Motor neuron (in vitro differentiated cells): Measurements from ENCODE around the gene FER1L5. TPM values are rescaled to one million over a fixed set of nuclear protein-coding genes. Genes with fewer than 3 reads are reported as not detected.

ENCODE experiments used
- ATAC-seq, 8 experiments: fragments of 200-7000 bp; cut with Tn5 transposase; replicated peaks in 6 of 8; 2 replicates each; pipeline ENCODE4 v1.8.0; 2021; ENCODE audit warnings: mild to moderate bottlenecking in 8 of 8, moderate library complexity in 8 of 8
- H3K27ac ChIP-seq, 2 donors: fragments of 250-450 bp; sonication (Bioruptor Pico); 2 replicates each; pipeline ENCODE4 v1.9.0; 2021; ENCODE audit warnings: antibody characterized with exemption in 2 of 2, mild to moderate bottlenecking in 2 of 2, moderate library complexity in 1 of 2
- H3K4me1 ChIP-seq, 2 donors: fragments of 250-450 bp; sonication (Bioruptor Pico); replicated peaks in 1 of 2; 2 replicates each; pipeline ENCODE4 v1.6.1; 2021; ENCODE audit warnings: antibody characterized with exemption in 2 of 2, mild to moderate bottlenecking in 2 of 2, moderate library complexity in 1 of 2
- H3K4me3 ChIP-seq, 5 donors: fragments of 250-450 bp; sonication (Bioruptor Pico); 2 replicates each; pipeline ENCODE4 v1.9.0; 2021; ENCODE audit warnings: antibody characterized with exemption in 5 of 5, mild to moderate bottlenecking in 5 of 5, moderate library complexity in 4 of 5
- WGBS, 10 experiments: fragments of 450-650 bp; shearing (Covaris generic); methylation state at CpG; one replicate each; pipeline ENCODE4 v1.0.0; 2022; 5-methylcytosine and 5-hydroxymethylcytosine counted together
- in situ Hi-C, 9 experiments: fragments of 400-800 bp; cut with MboI; loops; one replicate each; pipeline ENCODE4 v1.15.0; 2021; ENCODE audit warnings: low sequenced_read_pairs in 9 of 9, low pct_unique_long_range_greater_than_20kb in 2 of 9; ENCODE audit not compliant: unreplicated experiment in 9 of 9
- total RNA-seq, 8 experiments: library from RNA; unstranded; fragments of 300-600 nt; gene quantifications; 2 replicates each; pipeline versions ENCODE4 v1.2.3 to v1.2.4, GENCODE V29; 2022

The FER1L5 gene
- under 1 TPM; 0.07 to 0.73 (median 0.31) TPM for total RNA-seq

DNA sequence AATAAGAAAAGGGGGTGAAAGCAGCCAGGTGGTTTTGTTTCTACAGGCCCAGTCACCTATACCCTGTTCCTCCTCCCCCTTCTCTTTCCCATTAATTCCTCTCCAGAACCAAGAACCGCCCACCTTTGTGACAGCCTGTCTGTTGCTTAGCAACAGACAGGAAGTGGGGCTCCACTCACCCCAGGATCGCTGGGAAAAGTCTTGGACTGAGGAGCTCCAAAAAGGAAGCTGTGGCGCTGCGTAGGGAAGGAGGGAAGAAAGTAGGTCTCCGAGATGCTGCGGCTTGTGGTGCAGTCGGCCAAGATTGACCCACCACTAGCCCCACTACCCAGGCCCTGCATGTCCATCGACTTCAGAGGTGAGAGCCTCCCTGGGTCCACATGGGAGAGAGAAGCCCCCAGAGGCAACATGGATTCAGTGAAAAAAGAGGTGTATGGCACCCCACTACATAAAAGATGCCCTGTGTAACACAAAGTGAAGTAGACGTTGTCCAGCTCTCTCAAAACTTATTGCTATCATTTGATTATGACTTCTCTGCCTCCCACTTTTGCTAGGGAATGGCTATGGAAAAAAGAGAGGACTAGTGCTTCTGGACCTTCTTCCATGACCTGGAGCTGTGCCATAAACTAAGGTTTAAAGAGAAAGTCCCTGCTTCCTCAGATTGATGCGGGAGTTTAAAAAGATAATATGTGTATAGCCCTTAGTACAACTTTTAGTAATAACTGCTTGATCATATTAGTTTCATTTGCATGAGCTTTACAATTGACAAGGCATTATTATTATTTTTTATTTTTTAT, at the start of gene FER1L5:
Gene FER1L5 (plus strand): TSS at position 201 of the 797 bp plus-strand sequence. CDS start 73 bp downstream, at position 274.
- peak within 1 kb of the TSS in 4 of 5 donors; percentile 7 to 20 (median 14) for H3K4me3 ChIP-seq
- 44 to 100% (median 73%) methylated on average over 1 to 7 of the region's 10 CpGs; no CpG with 5 or more reads in 4 of the 10 experiments for WGBS, 10 experiments
- peak in 4 of 8 experiments; percentile 7 to 20 (median 11) for ATAC-seq
- H3K4me1 ChIP-seq = peaks cover 4 to 6% of the 10 kb centered on the region in 2 donors
- H3K27ac ChIP-seq = no peak within 1 kb of the TSS
- in situ Hi-C loops = no loop called here

DNA sequence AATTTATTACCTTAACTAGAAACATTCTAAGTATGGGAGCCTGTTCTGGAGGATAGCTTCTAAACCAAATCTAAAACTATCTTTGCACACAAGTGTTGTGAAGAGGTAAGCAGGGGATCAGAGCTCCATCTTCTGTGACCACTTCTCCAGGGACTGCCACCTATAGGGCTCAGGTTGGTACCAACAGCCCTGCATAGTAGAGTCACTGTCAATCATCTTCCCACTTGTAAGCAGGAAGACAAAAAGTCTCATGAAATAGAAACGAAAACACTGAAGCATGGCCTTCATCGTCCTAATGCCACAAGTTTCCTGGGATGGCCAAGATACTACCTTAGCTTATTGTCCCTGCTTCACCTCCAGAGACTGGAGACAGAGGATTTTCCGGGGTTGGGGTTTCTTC, 48.3 kb upstream of the FER1L5 start:
- Histone ChIP-seq H3K27ac (no peak overlapping the region), H3K4me1 (no peaks in the 10 kb centered on the region), H3K4me3 (no peak overlapping the region)
- no peak for ATAC-seq
- in situ Hi-C loops = loop anchor here in 1 of 9 experiments (25.0 kb wide), 1 partner anchor 93 kb away; no protein-coding TSS in a partner anchor
- whole genome bisulfite sequencing, 10 experiments = 80 to 100% (median 100%) methylated on average over 1 to 2 of the region's 3 CpGs; no CpG with 5 or more reads in 4 of the 10 experiments

GRCh38 chr2:96594691-96595152, 47.8 kb upstream of the FER1L5 start:
- ATAC-seq = no peak
- 93 to 100% (median 100%) methylated on average over 1 to 5 of the region's 5 CpGs; no CpG with 5 or more reads in 3 of the 10 experiments for WGBS, 10 experiments
- no peaks in the 10 kb centered on the region for H3K4me1 ChIP-seq
- no peak overlapping the region for H3K4me3 ChIP-seq
- no peak overlapping the region for H3K27ac ChIP-seq
- in situ Hi-C loops = loop anchor here in 1 of 9 experiments (25.0 kb wide), 1 partner anchor 93 kb away; no protein-coding TSS in a partner anchor

DNA sequence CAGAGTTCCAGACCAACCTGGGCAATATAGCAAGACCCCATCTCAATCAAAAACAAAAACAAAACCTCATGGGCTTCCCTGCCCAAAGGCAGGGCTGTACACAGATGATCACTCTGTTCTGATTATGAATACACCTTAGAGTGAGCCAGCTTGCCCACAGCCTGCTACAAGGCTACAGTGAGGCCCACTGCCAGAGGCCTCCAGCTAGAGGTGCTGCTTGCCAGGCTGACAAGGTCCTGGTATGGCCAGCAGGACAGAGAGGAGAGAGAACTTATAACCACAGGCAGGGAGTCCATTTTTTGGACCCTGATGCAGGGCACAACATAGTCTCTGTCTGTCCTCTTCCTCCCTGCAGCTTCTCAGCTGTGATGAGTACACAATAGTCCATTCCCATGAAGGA, 46.0 kb upstream of the FER1L5 start:
- no peak overlapping the region for H3K27ac ChIP-seq
- H3K4me1 ChIP-seq = no peaks in the 10 kb centered on the region

DNA sequence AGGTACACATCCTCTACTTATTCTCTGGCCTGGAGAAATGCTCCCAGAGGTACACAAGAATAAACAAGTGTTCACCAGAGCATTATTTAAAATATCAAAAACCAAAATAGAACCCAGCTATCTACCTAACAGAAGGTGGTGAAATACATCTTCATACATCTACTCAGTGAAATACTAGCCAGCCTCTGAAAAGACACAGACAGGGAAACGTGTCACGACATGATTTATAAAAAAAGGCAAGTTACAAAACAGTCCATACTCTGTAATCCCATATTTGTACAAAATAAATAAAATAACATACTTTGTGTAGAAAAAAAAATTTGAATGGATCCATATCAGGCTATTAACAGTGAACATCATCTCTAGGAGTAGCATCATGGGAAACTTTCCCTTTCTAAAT, 42.6 kb upstream of the FER1L5 start:
- H3K4me1 ChIP-seq = no peaks in the 10 kb centered on the region
- in situ Hi-C loops = loop anchor here in 1 of 9 experiments (25.0 kb wide), 1 partner anchor 87 kb away; no protein-coding TSS in a partner anchor
- no peak for ATAC-seq
- H3K27ac ChIP-seq = no peak overlapping the region
- 85 to 100% (median 93%) methylated on average over 2 of the region's 2 CpGs; no CpG with 5 or more reads in 1 of the 10 experiments for WGBS, 10 experiments
- no peak overlapping the region for H3K4me3 ChIP-seq

More for the DNA sequence above, 46.0 kb upstream of the FER1L5 start:
- in situ Hi-C loops = loop anchor here in 1 of 9 experiments (25.0 kb wide), 1 partner anchor 91 kb away; no protein-coding TSS in a partner anchor
- H3K4me3 ChIP-seq = no peak overlapping the region
- ATAC-seq = no peak

DNA sequence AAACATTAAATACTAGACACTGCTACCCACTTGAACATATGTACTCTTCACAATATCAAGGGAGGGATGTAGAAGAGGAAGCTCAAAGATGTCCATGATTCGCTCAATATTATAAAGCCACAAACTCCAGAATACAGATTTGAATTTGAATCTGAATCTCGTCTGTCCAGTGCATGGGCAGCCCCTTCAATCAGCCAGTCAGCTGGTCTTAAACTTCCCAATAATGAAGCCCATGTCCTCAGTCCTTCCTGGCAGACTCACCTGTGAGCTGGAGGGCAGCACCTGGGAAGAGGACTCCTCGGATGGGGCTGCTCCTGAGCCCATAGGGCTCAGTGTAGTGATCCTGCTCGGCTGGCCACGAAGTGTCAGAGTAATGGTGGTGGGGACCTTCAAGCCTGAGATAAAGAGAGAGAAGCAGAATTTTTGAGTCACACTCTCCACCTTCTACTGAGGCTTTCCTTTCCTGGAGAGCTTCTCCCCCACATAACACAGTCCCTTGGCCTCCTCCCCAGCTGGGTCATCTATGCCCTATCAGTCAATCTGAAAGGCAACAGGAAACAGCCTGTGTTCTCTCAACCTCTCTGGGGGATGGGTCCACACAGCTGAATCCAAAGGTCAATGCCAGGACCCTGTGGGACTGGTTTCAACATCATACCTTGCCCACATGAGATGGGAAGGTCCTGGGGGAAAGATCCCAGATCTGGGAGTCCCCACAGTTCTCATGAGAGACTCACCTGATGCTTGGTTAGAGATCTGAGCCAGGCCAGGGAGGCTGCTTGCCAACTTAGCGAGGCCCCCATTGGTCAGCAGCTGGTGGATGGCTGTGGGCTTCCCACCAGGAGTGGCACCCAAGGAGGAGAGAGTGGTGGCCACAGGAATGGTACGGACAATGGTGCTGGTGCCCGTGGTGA, 40.9 kb upstream of the FER1L5 start:
- H3K27ac ChIP-seq = no peak overlapping the region
- no peaks in the 10 kb centered on the region for H3K4me1 ChIP-seq
- WGBS, 10 experiments = 83 to 100% (median 92%) methylated on average over 1 to 7 of the region's 8 CpGs; no CpG with 5 or more reads in 1 of the 10 experiments
- ATAC-seq = no peak
- no peak overlapping the region for H3K4me3 ChIP-seq
- in situ Hi-C loops = no loop called here

DNA sequence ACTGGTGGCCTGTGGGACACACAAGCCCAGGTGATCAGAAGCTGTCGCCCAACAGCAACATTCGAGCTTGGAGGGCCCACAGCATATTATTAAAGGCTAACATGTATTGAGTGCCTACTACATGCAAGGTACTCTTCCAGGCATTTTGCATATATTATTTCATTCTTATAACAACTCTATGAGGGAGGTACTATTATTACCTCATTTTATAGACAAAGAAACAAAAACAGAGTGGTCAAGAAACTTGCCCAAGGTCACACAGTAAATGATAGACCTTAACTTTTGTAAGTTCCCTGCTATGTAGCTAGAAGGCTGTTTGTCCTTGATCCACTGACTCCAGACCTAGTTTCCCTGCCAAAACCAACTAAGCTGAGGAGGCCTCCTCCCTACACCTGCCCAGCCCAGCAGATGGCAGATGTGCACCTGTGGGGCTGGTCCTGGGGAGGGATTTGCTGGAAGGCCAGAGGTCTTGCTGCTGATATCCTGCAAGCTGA, 40.2 kb upstream of the FER1L5 start:
- Histone ChIP-seq H3K27ac (no peak overlapping the region), H3K4me3 (no peak overlapping the region), H3K4me1 (no peaks in the 10 kb centered on the region)
- 83 to 100% (median 100%) methylated on average over 1 to 2 of the region's 2 CpGs; no CpG with 5 or more reads in 6 of the 10 experiments for WGBS, 10 experiments
- no peak for ATAC-seq
- in situ Hi-C loops = no loop called here

DNA sequence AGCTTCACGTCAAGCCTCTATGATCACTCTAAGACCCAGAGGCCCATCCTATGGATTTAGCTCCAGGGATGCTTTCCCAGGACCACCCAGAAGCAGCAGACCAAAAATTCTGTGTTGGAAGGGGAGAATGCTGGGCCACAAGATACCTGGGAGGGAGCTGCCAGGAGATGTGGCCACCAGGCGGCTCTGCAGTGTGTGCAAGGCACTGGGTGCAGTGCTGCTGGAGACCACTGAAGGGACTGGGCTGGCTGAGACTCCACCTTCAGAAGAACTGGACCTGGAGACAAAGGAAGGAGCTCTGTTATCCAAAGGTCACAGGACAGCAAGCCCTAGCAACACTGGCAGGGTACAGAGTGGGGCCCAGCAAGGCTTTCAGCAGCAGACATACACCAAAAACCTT, 38.5 kb upstream of the FER1L5 start:
- WGBS, 10 experiments = 88 to 100% (median 96%) methylated on average over 1 to 2 of the region's 2 CpGs; no CpG with 5 or more reads in 6 of the 10 experiments
- in situ Hi-C loops = no loop called here
- Histone ChIP-seq H3K4me3 (no peak overlapping the region), H3K27ac (no peak overlapping the region), H3K4me1 (no peaks in the 10 kb centered on the region)
- peak in 1 of 8 experiments; percentile 46 for ATAC-seq

DNA sequence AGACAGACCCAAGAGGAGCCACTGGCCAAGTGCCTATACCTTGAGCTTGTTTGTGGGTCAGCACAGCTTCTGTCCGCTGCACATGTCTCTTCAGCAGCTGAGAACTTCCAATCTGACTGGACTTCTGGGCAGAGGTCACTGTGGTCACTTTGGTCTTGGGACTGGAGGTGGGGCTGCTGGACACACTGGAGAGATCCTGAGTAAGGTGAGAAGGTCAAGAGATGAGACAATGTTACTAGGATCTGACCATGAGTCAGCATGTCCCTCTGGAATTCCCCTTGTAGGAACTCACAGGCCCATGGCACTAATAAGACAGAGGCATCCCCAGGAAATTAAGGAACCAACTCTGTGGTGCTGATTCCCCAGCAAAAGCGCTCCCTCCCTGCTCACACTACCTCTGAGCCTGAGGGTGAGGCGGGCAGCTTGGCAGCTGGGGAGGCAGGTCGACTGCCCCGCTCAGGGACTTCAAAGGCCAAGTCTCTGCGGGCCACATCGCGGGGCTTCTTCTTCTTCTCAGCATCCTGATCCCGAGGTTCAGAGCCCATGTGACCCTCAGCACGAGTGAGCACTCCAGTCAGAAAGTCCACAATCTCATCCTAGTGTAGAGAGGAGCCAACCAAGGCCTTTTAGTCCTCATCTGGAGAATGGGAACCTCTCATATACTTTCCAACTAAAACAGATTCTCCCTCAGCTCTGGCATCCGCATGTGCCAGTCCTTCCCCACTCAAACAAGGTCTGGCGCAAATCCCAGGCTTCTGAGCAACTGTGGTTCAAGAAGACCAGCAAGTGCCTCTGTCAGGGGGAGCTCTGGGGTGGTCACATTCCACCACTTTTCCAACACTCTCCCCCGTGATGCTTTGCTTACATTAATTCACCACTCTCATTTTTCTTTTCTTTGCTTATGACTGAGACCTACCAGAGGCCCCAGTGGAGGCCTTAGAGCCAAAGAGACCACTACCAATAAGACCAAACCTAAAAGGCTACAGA, 33.8 kb upstream of the FER1L5 start:
- H3K27ac ChIP-seq = no peak overlapping the region
- WGBS, 10 experiments = 74 to 100% (median 83%) methylated on average over 1 to 5 of the region's 13 CpGs; no CpG with 5 or more reads in 2 of the 10 experiments
- in situ Hi-C loops = no loop called here
- ATAC-seq = peak in 2 of 8 experiments; percentile 65 to 89
- no peaks in the 10 kb centered on the region for H3K4me1 ChIP-seq
- H3K4me3 ChIP-seq = no peak overlapping the region

- Histone ChIP-seq H3K4me1 (peaks cover 0 to 5% of the 10 kb centered on the region in 2 donors), H3K27ac (no peak overlapping the region), H3K4me3 (no peak overlapping the region)
- ATAC-seq = no peak
- 83 to 100% (median 96%) methylated on average over 1 of the region's 1 CpG; no CpG with 5 or more reads in 2 of the 10 experiments for WGBS, 10 experiments
- in situ Hi-C loops = no loop called here
These were observed 26.4 kb upstream of the FER1L5 start for GRCh38 chr2:96616128-96616527.

GRCh38 chr2:96616535-96616934, 26.0 kb upstream of the FER1L5 start:
- Histone ChIP-seq H3K4me3 (no peak overlapping the region), H3K4me1 (peaks cover 0 to 5% of the 10 kb centered on the region in 2 donors), H3K27ac (no peak overlapping the region)
- in situ Hi-C loops = no loop called here
- ATAC-seq = no peak
- 80 to 100% (median 95%) methylated on average over 2 to 6 of the region's 6 CpGs; no CpG with 5 or more reads in 3 of the 10 experiments for WGBS, 10 experiments
